PFSK-1 (cell line): ENCODE measurements around the gene NET1.

Experiments used
- POLR2AphosphoS5 ChIP-seq: IDR thresholded peaks from 2 replicates; pipeline ENCODE4 v1.6.1; 2012; ENCODE audit warnings: low read depth, mild to moderate bottlenecking, control low read depth, low read length, moderate library complexity
- TAF1 ChIP-seq: IDR thresholded peaks from 2 replicates; pipeline ENCODE4 v1.6.1; 2012; ENCODE audit warnings: low read length, control low read depth, borderline replicate concordance; ENCODE audit not compliant: insufficient read depth
- TF ChIP-seq, protein P1 (sequence below), 2 experiments: IDR thresholded peaks; 2 replicates each; pipeline versions ENCODE4 v1.6.1 to v1.8.0; 2011 to 2012; ENCODE audit warnings: low read depth in 2 of 2, low read length in 2 of 2, control low read depth in 1 of 2, inconsistent platforms in 1 of 2, mild to moderate bottlenecking in 1 of 2, moderate library complexity in 1 of 2; ENCODE audit not compliant: insufficient read depth in 1 of 2

DNA sequence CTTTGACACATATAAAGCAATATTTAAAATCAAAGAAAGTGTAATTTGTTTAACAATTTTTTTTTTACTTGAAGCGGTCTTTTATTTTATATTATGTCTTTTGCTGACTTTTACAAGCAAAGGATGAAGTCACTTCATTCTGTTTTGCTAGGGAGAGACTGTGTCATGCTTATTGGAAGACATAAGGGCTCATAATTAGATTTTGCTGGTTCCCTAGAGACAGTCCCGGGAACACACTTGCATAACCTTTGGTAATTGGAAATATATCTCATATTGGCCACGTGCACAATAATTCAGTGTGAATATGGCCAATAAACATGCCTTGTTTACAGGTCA, 448 bp upstream of the NET1 start:
- TF ChIP-seq TAF1 (no peak), POLR2AphosphoS5 (no peak)
- TF ChIP-seq, protein P1, sequence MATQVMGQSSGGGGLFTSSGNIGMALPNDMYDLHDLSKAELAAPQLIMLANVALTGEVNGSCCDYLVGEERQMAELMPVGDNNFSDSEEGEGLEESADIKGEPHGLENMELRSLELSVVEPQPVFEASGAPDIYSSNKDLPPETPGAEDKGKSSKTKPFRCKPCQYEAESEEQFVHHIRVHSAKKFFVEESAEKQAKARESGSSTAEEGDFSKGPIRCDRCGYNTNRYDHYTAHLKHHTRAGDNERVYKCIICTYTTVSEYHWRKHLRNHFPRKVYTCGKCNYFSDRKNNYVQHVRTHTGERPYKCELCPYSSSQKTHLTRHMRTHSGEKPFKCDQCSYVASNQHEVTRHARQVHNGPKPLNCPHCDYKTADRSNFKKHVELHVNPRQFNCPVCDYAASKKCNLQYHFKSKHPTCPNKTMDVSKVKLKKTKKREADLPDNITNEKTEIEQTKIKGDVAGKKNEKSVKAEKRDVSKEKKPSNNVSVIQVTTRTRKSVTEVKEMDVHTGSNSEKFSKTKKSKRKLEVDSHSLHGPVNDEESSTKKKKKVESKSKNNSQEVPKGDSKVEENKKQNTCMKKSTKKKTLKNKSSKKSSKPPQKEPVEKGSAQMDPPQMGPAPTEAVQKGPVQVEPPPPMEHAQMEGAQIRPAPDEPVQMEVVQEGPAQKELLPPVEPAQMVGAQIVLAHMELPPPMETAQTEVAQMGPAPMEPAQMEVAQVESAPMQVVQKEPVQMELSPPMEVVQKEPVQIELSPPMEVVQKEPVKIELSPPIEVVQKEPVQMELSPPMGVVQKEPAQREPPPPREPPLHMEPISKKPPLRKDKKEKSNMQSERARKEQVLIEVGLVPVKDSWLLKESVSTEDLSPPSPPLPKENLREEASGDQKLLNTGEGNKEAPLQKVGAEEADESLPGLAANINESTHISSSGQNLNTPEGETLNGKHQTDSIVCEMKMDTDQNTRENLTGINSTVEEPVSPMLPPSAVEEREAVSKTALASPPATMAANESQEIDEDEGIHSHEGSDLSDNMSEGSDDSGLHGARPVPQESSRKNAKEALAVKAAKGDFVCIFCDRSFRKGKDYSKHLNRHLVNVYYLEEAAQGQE (IDR thresholded peaks at IDR 0.05; ENCODE audit: insufficient read depth in 1 of 2, low read depth in 2 of 2, low read length in 2 of 2), result no peak
